Stimulated activated CD8-positive, alpha-beta memory T cell treated with anti-CD3 and anti-CD28 coated beads, Interleukin-15, amount 100 ng/mL, for 48 hours (primary cell): Measurements from ENCODE around the gene KIAA0232.
"Not testable (repeated sequence)": the region's sequence is repeated elsewhere in the genome, so short reads cannot be mapped to it uniquely, and the experiment has no call there.

Source experiments
- DNase-seq, 2 donors: peaks; one replicate each; pipeline ENCODE4 v3.0.0-alpha.2; 2020; ENCODE audit warnings: low read depth in 2 of 2

KIAA0232 gene

GRCh38 chr4:6885953-6886557 lies 103.5 kb downstream of the KIAA0232 start:
- no peak for DNase-seq

GRCh38 chr4:6886886-6887285 lies 104.4 kb downstream of the KIAA0232 start:
- DNase-seq = no peak

- DNase-seq = no peak
Observed at GRCh38 chr4:6887591-6888371, 105.3 kb downstream of the KIAA0232 start.

- DNase-seq = no peak
Observed at GRCh38 chr4:6888506-6889071, 106.1 kb downstream of the KIAA0232 start.

GRCh38 chr4:6889101-6889735 lies 106.7 kb downstream of the KIAA0232 start:
- DNase-seq = no peak

- DNase-seq = no peak
Observed at GRCh38 chr4:6889736-6890324, 107.3 kb downstream of the KIAA0232 start.

- DNase-seq = no peak
Observed at GRCh38 chr4:6890358-6890757, 107.8 kb downstream of the KIAA0232 start.

GRCh38 chr4:6890971-6891370 lies 108.4 kb downstream of the KIAA0232 start:
- not testable (repeated sequence) for DNase-seq

GRCh38 chr4:6891436-6892170 lies 109.1 kb downstream of the KIAA0232 start:
- DNase-seq = no peak

- no peak for DNase-seq
Observed at GRCh38 chr4:6892190-6892908, 109.8 kb downstream of the KIAA0232 start.

- DNase-seq = no peak
Observed at GRCh38 chr4:6892909-6893202, 110.3 kb downstream of the KIAA0232 start.

GRCh38 chr4:6893449-6894085 lies 111.0 kb downstream of the KIAA0232 start:
- DNase-seq = no peak

GRCh38 chr4:6894086-6894478 lies 111.6 kb downstream of the KIAA0232 start:
- no peak for DNase-seq

- DNase-seq = no peak
Observed at GRCh38 chr4:6894528-6895498, 112.3 kb downstream of the KIAA0232 start.

GRCh38 chr4:6896035-6896434 lies 113.5 kb downstream of the KIAA0232 start:
- no peak for DNase-seq

GRCh38 chr4:6898763-6899162 lies 116.2 kb downstream of the KIAA0232 start:
- DNase-seq = no peak

- DNase-seq = no peak
Observed at GRCh38 chr4:6900181-6900812, 117.8 kb downstream of the KIAA0232 start.

- no peak for DNase-seq
Observed at GRCh38 chr4:6900956-6901355, 118.4 kb downstream of the KIAA0232 start.
